ENCODE results near the gene CDC6.

- no peak for TF ChIP-seq CTCF (IDR thresholded peaks at IDR 0.05)
- no peak for TF ChIP-seq POLR2A (IDR thresholded peaks at IDR 0.05)
These were observed 39.2 kb upstream of the CDC6 start for GRCh38 chr17:40248507-40248906.

Data from Peyer's patch (tissue), 4 donors.